Activated naive CD8-positive, alpha-beta T cell (primary cell): Measurements from ENCODE around the gene GNA12.
A peak's percentile ranks its signal among the peaks of the same experiment; 100 is the strongest.
"Not testable (repeated sequence)": the region's sequence is repeated elsewhere in the genome, so short reads cannot be mapped to it uniquely, and the experiment has no call there.

ENCODE experiments used
- H3K27ac Mint-ChIP-seq: one replicate; pipeline ENCODE4 v1.8.0; 2021; ENCODE audit warnings: mixed read lengths
- H3K27me3 Mint-ChIP-seq: one replicate; pipeline ENCODE4 v1.8.0; 2021; ENCODE audit warnings: mixed read lengths
- H3K36me3 Mint-ChIP-seq: one replicate; pipeline ENCODE4 v1.8.0; 2021; ENCODE audit warnings: mixed read lengths
- H3K4me1 Mint-ChIP-seq: one replicate; pipeline ENCODE4 v1.8.0; 2021; ENCODE audit warnings: low read depth, mixed read lengths
- H3K4me3 Mint-ChIP-seq: one replicate; pipeline ENCODE4 v1.8.0; 2021; ENCODE audit warnings: mild to moderate bottlenecking, mixed read lengths
- H3K9me3 Mint-ChIP-seq: one replicate; pipeline ENCODE4 v1.8.0; 2021; ENCODE audit warnings: low read depth, mixed read lengths

Gene GNA12

DNA sequence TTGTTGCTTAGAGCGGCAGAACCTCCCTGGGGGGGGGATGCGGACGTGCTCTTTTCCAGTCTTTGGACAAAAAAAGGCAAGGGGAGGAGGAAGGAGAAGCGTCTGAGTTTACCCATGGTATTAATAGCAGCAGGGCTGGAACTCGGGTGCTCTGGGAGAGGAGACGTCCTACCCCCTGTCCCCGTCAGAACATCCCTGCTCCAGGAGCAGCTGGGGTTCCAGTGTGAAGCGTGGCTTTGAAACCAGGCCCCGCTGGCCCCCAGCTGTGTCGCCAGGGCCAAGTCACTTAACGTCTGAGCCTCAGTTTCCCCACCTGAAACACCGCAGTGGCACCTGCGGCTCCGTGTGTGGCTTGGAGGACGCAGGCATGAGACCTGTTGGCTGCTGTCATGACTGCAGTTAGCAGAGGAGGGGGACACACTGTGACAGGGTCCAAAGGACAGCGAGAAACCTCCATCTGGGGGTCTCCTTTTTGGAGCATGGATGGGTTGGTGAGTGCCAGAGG lies 154.7 kb downstream of the GNA12 start:
- no peaks in the 10 kb centered on the region for H3K9me3 Mint-ChIP-seq
- H3K4me1 Mint-ChIP-seq, result peaks cover 7% of the 10 kb centered on the region
- H3K27me3 Mint-ChIP-seq, result peaks cover 17% of the 10 kb centered on the region
- no peak overlapping the region for H3K4me3 Mint-ChIP-seq
- H3K27ac Mint-ChIP-seq, result no peak overlapping the region
- H3K36me3 Mint-ChIP-seq, result no peaks in the 10 kb centered on the region

- Mint-ChIP-seq H3K27me3 (peaks cover 17% of the 10 kb centered on the region), H3K36me3 (no peaks in the 10 kb centered on the region), H3K9me3 (no peaks in the 10 kb centered on the region), H3K4me1 (peaks cover 7% of the 10 kb centered on the region), H3K4me3 (peak overlapping the region; percentile 60), H3K27ac (no peak overlapping the region)
Measured at GRCh38 chr7:2688409-2689342, 155.4 kb downstream of the GNA12 start.

DNA sequence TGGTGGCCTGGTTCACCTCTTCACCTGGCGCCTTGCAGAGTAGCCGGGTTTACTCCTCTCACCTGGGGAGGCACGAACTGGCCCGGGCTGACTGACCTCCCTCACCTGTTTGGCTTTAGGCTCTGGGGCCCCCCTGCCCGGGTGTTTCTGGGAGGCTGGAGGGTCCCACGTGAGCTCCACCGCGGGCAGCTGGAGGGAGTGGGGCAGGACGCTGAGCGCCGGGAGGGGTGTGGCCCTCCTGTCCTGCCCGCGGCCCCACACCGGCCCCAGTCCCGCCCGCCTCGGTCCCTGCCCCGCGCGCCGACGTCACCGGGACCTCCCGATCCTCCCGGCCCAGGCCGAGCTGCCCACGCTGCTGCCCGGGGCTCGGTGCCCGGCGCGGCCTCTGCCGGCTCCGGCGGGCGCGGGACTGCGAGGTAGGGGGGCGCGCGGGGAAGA lies 156.2 kb downstream of the GNA12 start, which contains the start of gene AMZ1:
Gene AMZ1, plus strand, starts transcription at position 322 of the 438 bp plus-strand sequence. CDS start 12,250 bp downstream, outside the sequence.
- Mint-ChIP-seq H3K4me1 (peaks cover 7% of the 10 kb centered on the region), H3K9me3 (no peaks in the 10 kb centered on the region), H3K36me3 (no peaks in the 10 kb centered on the region), H3K27ac (no peak within 1 kb of the TSS), H3K27me3 (peaks cover 17% of the 10 kb centered on the region), H3K4me3 (peak within 1 kb of the TSS; percentile 60)

- H3K9me3 Mint-ChIP-seq, result no peaks in the 10 kb centered on the region
- H3K4me1 Mint-ChIP-seq, result peaks cover 7% of the 10 kb centered on the region
- H3K27me3 Mint-ChIP-seq, result peaks cover 17% of the 10 kb centered on the region
- H3K4me3 Mint-ChIP-seq, result no peak overlapping the region
- H3K36me3 Mint-ChIP-seq, result no peaks in the 10 kb centered on the region
- no peak overlapping the region for H3K27ac Mint-ChIP-seq
Measured at GRCh38 chr7:2687338-2687869, 156.7 kb downstream of the GNA12 start.

- no peaks in the 10 kb centered on the region for H3K36me3 Mint-ChIP-seq
- H3K27me3 Mint-ChIP-seq, result peaks cover 17% of the 10 kb centered on the region
- H3K4me1 Mint-ChIP-seq, result peaks cover 7% of the 10 kb centered on the region
- no peak overlapping the region for H3K27ac Mint-ChIP-seq
- H3K4me3 Mint-ChIP-seq, result no peak overlapping the region
- H3K9me3 Mint-ChIP-seq, result no peaks in the 10 kb centered on the region
Measured at GRCh38 chr7:2686101-2686500, 158.0 kb downstream of the GNA12 start.

DNA sequence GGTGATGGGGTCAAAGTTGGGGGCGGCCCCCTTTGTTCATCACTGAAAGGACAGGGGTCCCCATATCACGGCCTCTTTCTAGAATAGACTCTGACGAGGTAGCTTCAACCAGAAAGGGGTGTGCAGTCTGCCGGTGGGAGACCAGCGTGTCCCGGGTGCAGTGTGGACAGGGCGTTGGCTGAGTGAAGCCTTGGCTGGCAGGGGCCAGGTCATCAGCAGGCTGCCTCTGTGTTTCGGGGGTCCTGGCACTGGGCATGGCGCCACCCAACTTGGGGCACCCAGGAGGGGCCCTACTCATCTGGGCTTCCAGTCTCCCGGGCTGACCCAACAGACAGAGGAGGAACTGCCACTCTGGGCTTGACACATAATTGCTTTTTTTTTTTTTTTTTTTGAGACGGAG lies 159.6 kb downstream of the GNA12 start:
- H3K36me3 Mint-ChIP-seq, result no peaks in the 10 kb centered on the region
- peaks cover 13% of the 10 kb centered on the region for H3K27me3 Mint-ChIP-seq
- no peak overlapping the region for H3K27ac Mint-ChIP-seq
- H3K4me1 Mint-ChIP-seq, result peaks cover 7% of the 10 kb centered on the region
- H3K4me3 Mint-ChIP-seq, result no peak overlapping the region
- H3K9me3 Mint-ChIP-seq, result no peaks in the 10 kb centered on the region

DNA sequence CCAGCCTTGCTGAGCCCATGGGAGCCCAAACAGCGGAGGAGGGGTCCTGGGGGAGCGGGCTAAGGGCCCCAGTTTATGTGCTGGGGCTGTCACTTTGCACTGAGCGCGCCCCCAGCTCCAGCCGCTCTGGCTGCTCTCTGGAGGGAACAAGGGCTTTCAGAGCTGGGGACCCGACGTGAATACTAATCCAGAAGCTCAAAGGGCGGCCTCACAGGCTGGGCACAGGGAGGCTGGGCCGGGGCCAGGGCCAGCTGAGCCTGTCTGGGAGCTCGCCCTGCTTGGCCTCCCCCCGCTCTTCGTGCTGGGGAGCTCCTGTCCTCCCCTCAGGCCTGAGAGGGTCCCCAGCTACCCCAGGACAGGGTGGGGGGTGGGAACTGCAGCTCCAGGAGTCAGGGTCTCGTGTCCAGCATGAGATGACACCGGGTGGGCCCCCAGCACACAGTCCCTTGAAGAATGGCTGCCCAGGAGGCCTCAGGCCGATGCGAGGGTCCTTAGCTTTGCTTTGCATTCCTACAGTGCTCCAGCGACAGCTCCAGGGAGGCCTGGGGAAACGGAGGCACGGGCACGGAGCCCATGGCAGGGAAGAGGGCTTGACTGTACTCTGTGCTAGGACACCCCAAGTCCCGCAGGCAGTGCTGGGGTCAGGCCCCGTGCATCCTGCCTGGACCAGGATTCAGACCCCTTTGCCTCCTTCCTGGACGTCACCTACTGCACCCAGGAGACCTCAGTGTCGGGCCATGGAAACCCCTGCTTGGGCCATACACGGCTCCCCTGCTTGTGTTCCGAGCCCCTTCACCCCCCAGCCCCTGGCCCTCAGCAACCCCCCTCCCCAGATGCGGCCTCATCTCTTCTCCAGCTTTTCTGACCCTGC lies 161.9 kb downstream of the GNA12 start:
- no peak overlapping the region for H3K27ac Mint-ChIP-seq
- no peaks in the 10 kb centered on the region for H3K4me1 Mint-ChIP-seq
- peaks cover 6% of the 10 kb centered on the region for H3K27me3 Mint-ChIP-seq
- no peaks in the 10 kb centered on the region for H3K36me3 Mint-ChIP-seq
- no peak overlapping the region for H3K4me3 Mint-ChIP-seq
- H3K9me3 Mint-ChIP-seq, result no peaks in the 10 kb centered on the region

DNA sequence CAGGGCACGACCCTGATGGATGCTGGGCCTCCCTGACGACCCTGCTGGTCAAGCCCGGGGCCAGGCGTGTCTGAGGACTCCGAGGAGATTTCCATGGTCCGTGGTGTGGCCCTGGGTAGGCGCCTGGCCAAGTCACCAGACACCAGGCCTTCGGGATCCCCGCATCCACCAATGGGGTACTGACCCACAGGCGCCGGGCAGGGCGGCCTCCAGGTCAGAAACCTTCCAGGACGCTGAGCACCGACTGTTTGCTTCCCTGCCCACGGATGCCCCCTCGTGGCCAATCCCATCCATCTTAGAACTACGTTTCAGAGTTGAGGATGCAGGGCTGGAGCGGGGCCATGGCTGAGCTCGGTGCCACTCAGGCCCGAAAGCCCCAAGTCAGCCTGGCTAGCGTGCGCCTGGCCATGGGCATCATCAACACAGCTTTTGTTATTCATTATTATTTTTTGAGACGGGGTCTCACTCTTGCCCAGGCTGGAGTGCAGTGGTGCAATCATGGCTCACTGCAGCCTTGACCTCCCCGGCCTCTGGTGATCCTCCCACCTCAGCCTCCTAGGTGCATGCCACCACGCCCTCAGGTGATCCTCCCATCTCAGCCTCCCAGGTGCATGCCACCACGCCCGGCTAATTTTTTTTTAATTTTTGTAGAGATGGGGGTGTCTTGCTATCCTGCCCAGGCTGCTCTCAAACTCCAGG lies 163.2 kb downstream of the GNA12 start:
- H3K27me3 Mint-ChIP-seq, result peaks cover 2% of the 10 kb centered on the region
- H3K27ac Mint-ChIP-seq, result no peak overlapping the region
- no peak overlapping the region for H3K4me3 Mint-ChIP-seq
- H3K36me3 Mint-ChIP-seq, result no peaks in the 10 kb centered on the region
- no peaks in the 10 kb centered on the region for H3K4me1 Mint-ChIP-seq
- no peaks in the 10 kb centered on the region for H3K9me3 Mint-ChIP-seq

GRCh38 chr7:2680256-2680655 lies 163.9 kb downstream of the GNA12 start:
- no peaks in the 10 kb centered on the region for H3K4me1 Mint-ChIP-seq

GRCh38 chr7:2679135-2680127 lies 164.7 kb downstream of the GNA12 start:
- H3K4me1 Mint-ChIP-seq, H3K9me3 Mint-ChIP-seq, H3K36me3 Mint-ChIP-seq, H3K27me3 Mint-ChIP-seq, H3K4me3 Mint-ChIP-seq, H3K27ac Mint-ChIP-seq: not testable (repeated sequence)

More at GRCh38 chr7:2680256-2680655, 163.9 kb downstream of the GNA12 start:
- Mint-ChIP-seq H3K27ac (no peak overlapping the region), H3K36me3 (no peaks in the 10 kb centered on the region), H3K27me3 (no peaks in the 10 kb centered on the region), H3K4me3 (no peak overlapping the region), H3K9me3 (no peaks in the 10 kb centered on the region)

DNA sequence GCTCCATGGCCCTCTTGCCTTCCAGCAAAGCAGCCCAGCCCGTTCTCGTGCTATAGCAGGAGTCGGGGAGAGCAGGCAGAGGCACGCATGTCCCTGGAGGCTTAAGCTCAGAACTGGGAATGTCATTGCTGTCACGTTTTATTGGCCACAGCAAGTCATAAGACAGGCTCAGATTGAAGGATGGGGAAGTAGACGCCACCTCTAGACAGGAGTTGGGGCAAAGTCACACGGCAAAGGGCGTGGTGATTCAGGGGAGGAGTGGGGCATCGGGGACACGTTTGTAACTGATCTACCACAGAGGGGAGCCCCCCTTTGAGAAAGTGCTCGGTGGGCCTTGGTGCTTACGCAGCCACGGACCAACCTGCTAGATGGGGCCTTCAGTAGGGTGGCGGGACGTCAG lies 165.7 kb downstream of the GNA12 start:
- not testable (repeated sequence) for H3K36me3 Mint-ChIP-seq, H3K4me3 Mint-ChIP-seq, H3K27me3 Mint-ChIP-seq, H3K27ac Mint-ChIP-seq, H3K4me1 Mint-ChIP-seq, H3K9me3 Mint-ChIP-seq
